A673 (cell line): ENCODE data around the gene FAM168B.

Source experiments
- CTCF ChIP-seq: fragments of 300-800, 200-600 bp; sonication (generic); conservative IDR thresholded peaks from 2 replicates; pipeline ENCODE4 v1.5.1; 2017; ENCODE audit warnings: low read depth, mild to moderate bottlenecking, antibody characterized with exemption, low read length, moderate library complexity, mixed read lengths
- EZH2 ChIP-seq: fragments of 200-600 bp; sonication (generic); IDR thresholded peaks from 2 replicates; pipeline ENCODE4 v1.6.1; 2017; ENCODE audit warnings: borderline replicate concordance, low read depth, mild to moderate bottlenecking, mixed read lengths, antibody characterized with exemption, low read length; ENCODE audit not compliant: poor library complexity, severe bottlenecking

- no peak for TF ChIP-seq EZH2
- no peak for TF ChIP-seq CTCF
Measured at GRCh38 chr2:131104487-131105155, 11.4 kb upstream of the FAM168B start.
